Thoracic aorta (tissue), 2 donors: ENCODE results near the gene AUTS2. TPM values are rescaled to one million over a fixed set of nuclear protein-coding genes. Genes with fewer than 3 reads are reported as not detected.

ENCODE experiments used
- ATAC-seq: fragments of 150-250 bp; one replicate; pipeline ENCODE4 v1.8.0; 2017; ENCODE audit warnings: low read depth; ENCODE audit not compliant: insufficient number of reproducible peaks, low FRiP score
- DNase-seq: peaks from one replicate; pipeline ENCODE4 v3.0.0-alpha.2; 2020; ENCODE audit warnings: low spot score
- H3K27ac ChIP-seq, 2 donors: fragments of 200-600 bp; sonication (generic); 1 replicate in 1 of 2; 2 replicates in 1 of 2; pipeline ENCODE4 v1.5.1; 2016; ENCODE audit warnings: mild to moderate bottlenecking in 2 of 2, moderate library complexity in 2 of 2
- H3K27me3 ChIP-seq: fragments of 200-600 bp; sonication (generic); replicated peaks from 2 replicates; pipeline ENCODE4 v1.6.0; 2016; ENCODE audit warnings: mild to moderate bottlenecking; ENCODE audit not compliant: insufficient read depth
- H3K36me3 ChIP-seq: fragments of 200-600 bp; sonication (generic); one replicate; pipeline ENCODE4 v1.5.1; 2016
- H3K4me1 ChIP-seq, 2 donors: fragments of 200-600 bp; sonication (generic); 1 replicate in 1 of 2; 2 replicates in 1 of 2; pipeline versions ENCODE4 v1.5.1 to v1.6.0; 2016; ENCODE audit warnings: low read depth in 2 of 2, mild to moderate bottlenecking in 1 of 2; ENCODE audit not compliant: control insufficient read depth in 1 of 2
- H3K4me3 ChIP-seq: fragments of 200-600 bp; sonication (generic); 2 replicates; pipeline ENCODE4 v1.5.1; 2016; ENCODE audit warnings: mild to moderate bottlenecking
- H3K9me3 ChIP-seq: fragments of 200-600 bp; sonication (generic); 2 replicates; pipeline ENCODE4 v1.5.1; 2016
- CTCF ChIP-seq: fragments of 200-600 bp; sonication (generic); IDR thresholded peaks from one replicate; pipeline ENCODE4 v1.5.1; 2019; ENCODE audit warnings: antibody characterized with exemption
- total RNA-seq, 2 donors: library from RNA; depleted of rRNA; stranded (reverse); fragments of >200 nt; gene quantifications; one replicate each; pipeline versions ENCODE4 v1.1.0 to v1.2.3, GENCODE V29; 2016

The AUTS2 gene
- total RNA-seq, 2 donors from 2014 or later, result 49.4 to 101 TPM

- DNase-seq (no peak), ATAC-seq (peak; percentile 64)
- peak; percentile 40 for TF ChIP-seq CTCF
- Histone ChIP-seq H3K4me3 (peak overlapping the region; percentile 99), H3K36me3 (no peaks in the 10 kb centered on the region), H3K27ac (peak overlapping the region; percentile 74 to 87), H3K9me3 (no peaks in the 10 kb centered on the region), H3K27me3 (no peaks in the 10 kb centered on the region), H3K4me1 (peaks cover 8 to 19% of the 10 kb centered on the region in 2 donors)
These were observed 1095.6 kb downstream of the AUTS2 start for GRCh38 chr7:70693686-70694433.

GRCh38 chr7:70694434-70694970, 1096.2 kb downstream of the AUTS2 start:
- Histone ChIP-seq H3K27me3 (no peaks in the 10 kb centered on the region), H3K4me1 (peaks cover 8 to 20% of the 10 kb centered on the region in 2 donors), H3K4me3 (peak overlapping the region; percentile 99), H3K36me3 (no peaks in the 10 kb centered on the region), H3K9me3 (no peaks in the 10 kb centered on the region), H3K27ac (peak overlapping the region; percentile 77 to 87)
- no peak for TF ChIP-seq CTCF
- ATAC-seq, result peak; percentile 10
- no peak for DNase-seq

- no peak for TF ChIP-seq CTCF
- H3K9me3 ChIP-seq, result no peaks in the 10 kb centered on the region
- no peak for ATAC-seq
- no peaks in the 10 kb centered on the region for H3K27me3 ChIP-seq
- peaks cover 8 to 23% of the 10 kb centered on the region in 2 donors for H3K4me1 ChIP-seq
- no peaks in the 10 kb centered on the region for H3K36me3 ChIP-seq
- peak overlapping the region; percentile 77 to 87 for H3K27ac ChIP-seq
- H3K4me3 ChIP-seq, result peak overlapping the region; percentile 99
- no peak for DNase-seq
These were observed 1096.9 kb downstream of the AUTS2 start for GRCh38 chr7:70694971-70695794.

- Histone ChIP-seq H3K4me1 (peaks cover 8 to 23% of the 10 kb centered on the region in 2 donors), H3K4me3 (peak overlapping the region; percentile 99), H3K27me3 (no peaks in the 10 kb centered on the region), H3K9me3 (no peaks in the 10 kb centered on the region), H3K27ac (peak overlapping the region; percentile 77 to 87), H3K36me3 (no peaks in the 10 kb centered on the region)
- DNase-seq (no peak), ATAC-seq (no peak)
- TF ChIP-seq CTCF, result no peak
These were observed 1097.5 kb downstream of the AUTS2 start for GRCh38 chr7:70695795-70696083.

GRCh38 chr7:70696201-70696754, 1098.0 kb downstream of the AUTS2 start:
- no peak for ATAC-seq
- H3K9me3 ChIP-seq, result no peaks in the 10 kb centered on the region
- H3K27ac ChIP-seq, result peak overlapping the region; percentile 77 to 87
- peaks cover 8 to 23% of the 10 kb centered on the region in 2 donors for H3K4me1 ChIP-seq
- no peak for DNase-seq
- no peaks in the 10 kb centered on the region for H3K36me3 ChIP-seq
- H3K4me3 ChIP-seq, result peak overlapping the region; percentile 99
- no peaks in the 10 kb centered on the region for H3K27me3 ChIP-seq
- TF ChIP-seq CTCF, result no peak
